Measurements from ENCODE around the gene UTS2R. TPM values are rescaled to one million over a fixed set of nuclear protein-coding genes. Genes with fewer than 3 reads are reported as not detected.
A peak's percentile ranks its signal among the peaks of the same experiment; 100 is the strongest.

Gene UTS2R
- 6.1 to 7.6 TPM (median 6.5 TPM) in 3 replicates for total RNA-seq

GRCh38 chr17:82371333-82372248 is at the start of gene UTS2R:
UTS2R (plus strand) TSS chr17:82371765; CDS start chr17:82374325, 2,560 bp downstream.
- Mint-ChIP-seq H3K36me3 (no peaks in the 10 kb centered on the region), H3K27ac (peak within 1 kb of the TSS; percentile 25), H3K4me1 (peaks cover 35% of the 10 kb centered on the region), H3K27me3 (ENCODE audit: low read depth) (peaks cover 10% of the 10 kb centered on the region), H3K4me3 (peak within 1 kb of the TSS; percentile 63), H3K9me3 (no peaks in the 10 kb centered on the region)
- TF ChIP-seq CTCF (IDR thresholded peaks at IDR 0.05; ENCODE audit: unreplicated experiment), result no peak
- no peak for DNase-seq (ENCODE audit: low spot score in 2 of 2, unreplicated experiment in 2 of 2)

GRCh38 chr17:82321947-82322466 is 49.6 kb upstream of the UTS2R start:
- H3K36me3 Mint-ChIP-seq, result no peaks in the 10 kb centered on the region
- H3K4me1 Mint-ChIP-seq, result peaks cover 16% of the 10 kb centered on the region
- peaks cover 16% of the 10 kb centered on the region for H3K27me3 Mint-ChIP-seq (ENCODE audit: low read depth)
- no peak overlapping the region for H3K4me3 Mint-ChIP-seq
- TF ChIP-seq CTCF (IDR thresholded peaks at IDR 0.05; ENCODE audit: unreplicated experiment), result no peak
- no peak for DNase-seq (ENCODE audit: low spot score in 2 of 2, unreplicated experiment in 2 of 2)
- no peak overlapping the region for H3K27ac Mint-ChIP-seq
- no peaks in the 10 kb centered on the region for H3K9me3 Mint-ChIP-seq

GRCh38 chr17:82322526-82323453 is 48.8 kb upstream of the UTS2R start:
- DNase-seq (ENCODE audit: low spot score in 2 of 2, unreplicated experiment in 2 of 2), result no peak
- H3K27ac Mint-ChIP-seq, result no peak overlapping the region
- no peaks in the 10 kb centered on the region for H3K36me3 Mint-ChIP-seq
- peaks cover 22% of the 10 kb centered on the region for H3K4me1 Mint-ChIP-seq
- H3K27me3 Mint-ChIP-seq (ENCODE audit: low read depth), result peaks cover 16% of the 10 kb centered on the region
- no peak overlapping the region for H3K4me3 Mint-ChIP-seq
- TF ChIP-seq CTCF (IDR thresholded peaks at IDR 0.05; ENCODE audit: unreplicated experiment), result no peak
- no peaks in the 10 kb centered on the region for H3K9me3 Mint-ChIP-seq

GRCh38 chr17:82323514-82324234 is 47.9 kb upstream of the UTS2R start:
- DNase-seq (ENCODE audit: low spot score in 2 of 2, unreplicated experiment in 2 of 2), result no peak
- Mint-ChIP-seq H3K27ac (no peak overlapping the region), H3K4me3 (no peak overlapping the region), H3K9me3 (no peaks in the 10 kb centered on the region), H3K4me1 (peaks cover 26% of the 10 kb centered on the region), H3K27me3 (ENCODE audit: low read depth) (peaks cover 16% of the 10 kb centered on the region), H3K36me3 (no peaks in the 10 kb centered on the region)
- TF ChIP-seq CTCF (IDR thresholded peaks at IDR 0.05; ENCODE audit: unreplicated experiment), result no peak
